Ammon's horn (tissue), 1 donor: Measurements from ENCODE around the gene COL26A1.

Source experiments
- DNase-seq: peaks from one replicate; pipeline ENCODE4 v3.0.0-alpha.2; 2016; ENCODE audit warnings: low spot score

COL26A1 gene

GRCh38 chr7:101575721-101576120, 213.0 kb downstream of the COL26A1 start:
- no peak for DNase-seq

- DNase-seq: no peak
These were observed 214.3 kb downstream of the COL26A1 start for GRCh38 chr7:101576998-101577397.

- no peak for DNase-seq
These were observed 215.9 kb downstream of the COL26A1 start for GRCh38 chr7:101578552-101578951.

- DNase-seq: no peak
These were observed 217.9 kb downstream of the COL26A1 start for GRCh38 chr7:101580596-101580995.

GRCh38 chr7:101581891-101582290, 219.2 kb downstream of the COL26A1 start:
- DNase-seq: no peak

- DNase-seq: no peak
These were observed 220.3 kb downstream of the COL26A1 start for GRCh38 chr7:101582971-101583370.

GRCh38 chr7:101586078-101586905, 223.6 kb downstream of the COL26A1 start:
- DNase-seq: no peak

- DNase-seq: no peak
These were observed 224.4 kb downstream of the COL26A1 start for GRCh38 chr7:101586906-101587677.

- DNase-seq: no peak
These were observed 225.7 kb downstream of the COL26A1 start for GRCh38 chr7:101588131-101588935.

GRCh38 chr7:101589052-101589451, 226.4 kb downstream of the COL26A1 start:
- DNase-seq: no peak

GRCh38 chr7:101589976-101590662, 227.4 kb downstream of the COL26A1 start:
- no peak for DNase-seq

GRCh38 chr7:101590663-101591435, 228.2 kb downstream of the COL26A1 start:
- no peak for DNase-seq

GRCh38 chr7:101591504-101591903, 228.8 kb downstream of the COL26A1 start:
- no peak for DNase-seq

- DNase-seq: no peak
These were observed 230.9 kb downstream of the COL26A1 start for GRCh38 chr7:101593556-101593955.

- DNase-seq: no peak
These were observed 232.1 kb downstream of the COL26A1 start for GRCh38 chr7:101594790-101595189.

- DNase-seq: no peak
These were observed 232.6 kb downstream of the COL26A1 start for GRCh38 chr7:101595246-101595645.

GRCh38 chr7:101595766-101596537, 233.3 kb downstream of the COL26A1 start:
- no peak for DNase-seq

GRCh38 chr7:101596898-101597297, 234.2 kb downstream of the COL26A1 start:
- DNase-seq: no peak

GRCh38 chr7:101597941-101598340, 235.3 kb downstream of the COL26A1 start:
- DNase-seq: no peak

- peak; percentile 21 for DNase-seq
These were observed 235.8 kb downstream of the COL26A1 start for GRCh38 chr7:101598422-101598985.
